IPS-20b (cell line): ENCODE data around the gene ARL6.

ENCODE experiments used
- H3K27ac ChIP-seq: one replicate; pipeline ENCODE4 v1.5.1; 2013; ENCODE audit warnings: low read length
- H3K27me3 ChIP-seq: 2 replicates; pipeline ENCODE4 v1.6.1; 2013; ENCODE audit warnings: mild to moderate bottlenecking, low read length, inconsistent platforms; ENCODE audit not compliant: insufficient read depth
- H3K36me3 ChIP-seq: 2 replicates; pipeline ENCODE4 v1.6.1; 2013; ENCODE audit warnings: low read depth, mild to moderate bottlenecking, inconsistent platforms, low read length, moderate library complexity; ENCODE audit not compliant: insufficient read depth
- H3K4me1 ChIP-seq: 2 replicates; pipeline ENCODE4 v1.6.1; 2013; ENCODE audit warnings: mild to moderate bottlenecking, control low read depth, inconsistent platforms, low read length, moderate library complexity; ENCODE audit not compliant: insufficient read depth
- H3K4me3 ChIP-seq: 2 replicates; pipeline ENCODE4 v1.5.1; 2013; ENCODE audit warnings: mild to moderate bottlenecking, low read length, inconsistent platforms
- H3K9ac ChIP-seq: 2 replicates; pipeline ENCODE4 v1.6.1; 2013; ENCODE audit warnings: low read depth, mild to moderate bottlenecking, inconsistent platforms, low read length, moderate library complexity
- H3K9me3 ChIP-seq: 2 replicates; pipeline ENCODE4 v1.6.1; 2013; ENCODE audit warnings: mild to moderate bottlenecking, low read depth, low read length, inconsistent platforms; ENCODE audit not compliant: insufficient read depth

The ARL6 gene

DNA sequence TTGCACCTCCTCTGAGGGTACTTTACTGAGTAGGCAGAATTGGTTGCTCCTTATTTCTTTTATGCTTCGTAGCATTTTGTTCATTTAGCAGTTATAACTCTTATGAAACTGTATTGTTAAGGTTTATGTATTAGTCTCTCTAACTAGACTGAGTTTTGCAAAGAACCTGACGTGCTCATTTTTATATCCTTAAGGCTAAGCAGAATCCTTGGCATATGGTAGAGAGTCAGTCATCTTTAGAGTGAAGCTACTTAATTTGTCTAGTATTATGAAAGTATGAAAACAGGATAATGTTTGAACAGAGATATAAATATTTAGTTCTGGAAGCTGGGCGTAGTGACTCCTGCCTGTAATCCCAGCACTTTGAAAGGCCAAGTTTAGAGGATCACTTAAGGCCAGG is 77.4 kb downstream of the ARL6 start:
- Histone ChIP-seq H3K36me3 (no peaks in the 10 kb centered on the region), H3K9me3 (no peaks in the 10 kb centered on the region), H3K4me3 (no peak overlapping the region), H3K27ac (no peak overlapping the region), H3K4me1 (no peaks in the 10 kb centered on the region), H3K9ac (no peak overlapping the region), H3K27me3 (no peaks in the 10 kb centered on the region)

DNA sequence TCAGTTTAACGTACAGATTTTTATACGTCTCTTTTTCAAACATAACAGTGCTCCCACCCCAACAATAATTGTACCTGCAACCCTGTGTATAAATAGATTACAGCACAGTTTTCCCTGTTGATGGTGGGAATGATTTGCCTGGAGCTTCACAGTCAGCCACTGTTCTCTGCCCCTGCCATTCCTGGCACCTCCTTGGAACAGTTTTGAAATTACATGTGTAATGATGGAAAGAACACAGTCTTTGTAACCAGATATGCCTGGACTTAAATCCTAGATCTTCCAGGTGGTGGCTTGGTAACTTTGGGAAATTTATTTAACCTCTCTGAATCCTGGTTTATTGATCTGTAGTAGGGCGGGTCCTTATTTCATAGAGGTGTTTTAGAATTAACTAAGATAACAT is 84.2 kb downstream of the ARL6 start:
- Histone ChIP-seq H3K9me3 (no peaks in the 10 kb centered on the region), H3K4me1 (no peaks in the 10 kb centered on the region), H3K36me3 (no peaks in the 10 kb centered on the region), H3K9ac (no peak overlapping the region), H3K27me3 (no peaks in the 10 kb centered on the region), H3K4me3 (no peak overlapping the region), H3K27ac (no peak overlapping the region)
